ENCODE measurements around the gene LHFPL4. TPM values are rescaled to one million over a fixed set of nuclear protein-coding genes. Genes with fewer than 3 reads are reported as not detected.

Gene LHFPL4
- total RNA-seq, 4 donors from 2014 or later, result 0.04 to 0.13 TPM; not detected in 2

DNA sequence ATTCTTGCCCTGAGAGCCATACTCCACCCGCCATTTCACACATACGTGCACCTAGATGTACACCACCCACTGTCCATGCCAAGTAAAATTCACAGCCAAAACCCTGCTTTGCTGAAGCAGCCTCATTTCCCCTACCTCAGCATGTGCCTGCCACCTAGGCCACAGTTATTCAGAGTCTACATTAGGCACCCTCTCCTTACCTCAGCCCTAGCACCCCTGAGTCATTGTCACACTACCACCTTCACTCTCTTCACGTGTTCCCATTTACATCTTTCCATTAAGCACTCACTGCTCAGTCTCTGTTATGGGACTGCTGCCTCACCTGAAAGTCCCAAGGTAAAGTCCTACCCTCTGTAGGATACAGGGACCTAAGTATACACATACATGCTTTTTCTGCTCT is 86.2 kb downstream of the LHFPL4 start:
- no peak overlapping the region for H3K4me3 ChIP-seq
- H3K27ac ChIP-seq, result no peak overlapping the region
- peaks cover 13 to 100% of the 10 kb centered on the region in 2 donors for H3K36me3 ChIP-seq
- H3K27me3 ChIP-seq, result no peaks in the 10 kb centered on the region
- 86 to 96% methylated on average over 3 of the region's 3 CpGs for whole genome bisulfite sequencing, 2 donors (ENCODE audit: low coverage in 1 of 2)
- no peaks in the 10 kb centered on the region for H3K4me1 ChIP-seq
- no peaks in the 10 kb centered on the region for H3K9me3 ChIP-seq
- no peak for ATAC-seq
- TF ChIP-seq POLR2A (IDR thresholded peaks at IDR 0.05) (no peak), POLR2AphosphoS5 (IDR thresholded peaks at IDR 0.05) (no peak), EP300 (IDR thresholded peaks at IDR 0.05) (no peak)
- TF ChIP-seq, protein P1, sequence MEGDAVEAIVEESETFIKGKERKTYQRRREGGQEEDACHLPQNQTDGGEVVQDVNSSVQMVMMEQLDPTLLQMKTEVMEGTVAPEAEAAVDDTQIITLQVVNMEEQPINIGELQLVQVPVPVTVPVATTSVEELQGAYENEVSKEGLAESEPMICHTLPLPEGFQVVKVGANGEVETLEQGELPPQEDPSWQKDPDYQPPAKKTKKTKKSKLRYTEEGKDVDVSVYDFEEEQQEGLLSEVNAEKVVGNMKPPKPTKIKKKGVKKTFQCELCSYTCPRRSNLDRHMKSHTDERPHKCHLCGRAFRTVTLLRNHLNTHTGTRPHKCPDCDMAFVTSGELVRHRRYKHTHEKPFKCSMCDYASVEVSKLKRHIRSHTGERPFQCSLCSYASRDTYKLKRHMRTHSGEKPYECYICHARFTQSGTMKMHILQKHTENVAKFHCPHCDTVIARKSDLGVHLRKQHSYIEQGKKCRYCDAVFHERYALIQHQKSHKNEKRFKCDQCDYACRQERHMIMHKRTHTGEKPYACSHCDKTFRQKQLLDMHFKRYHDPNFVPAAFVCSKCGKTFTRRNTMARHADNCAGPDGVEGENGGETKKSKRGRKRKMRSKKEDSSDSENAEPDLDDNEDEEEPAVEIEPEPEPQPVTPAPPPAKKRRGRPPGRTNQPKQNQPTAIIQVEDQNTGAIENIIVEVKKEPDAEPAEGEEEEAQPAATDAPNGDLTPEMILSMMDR (IDR thresholded peaks at IDR 0.05), result no peak

DNA sequence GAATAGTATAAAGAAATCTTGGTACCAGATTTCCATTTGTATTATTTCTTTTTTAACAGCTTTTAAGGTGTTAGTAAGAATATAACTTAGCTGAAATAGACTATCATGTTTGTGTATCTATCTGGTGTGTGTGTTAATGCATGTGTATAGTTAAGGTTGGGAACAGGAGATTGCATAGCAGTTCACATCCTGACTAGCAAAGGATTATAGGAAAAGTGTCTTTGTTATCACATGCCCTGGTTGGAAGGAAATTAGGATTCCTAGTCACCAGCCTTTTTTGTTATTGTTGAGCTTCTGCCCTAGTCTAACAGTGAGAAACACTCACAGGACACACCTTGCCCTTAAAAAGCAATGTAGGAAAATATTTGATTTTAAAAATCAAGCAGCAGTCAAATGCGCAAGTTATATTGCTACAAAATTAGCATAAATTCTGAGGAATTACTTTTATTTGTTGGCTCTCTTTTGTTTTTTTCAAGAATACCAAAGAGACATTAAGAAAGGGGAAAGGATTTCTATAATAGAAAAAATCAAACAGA is 98.0 kb downstream of the LHFPL4 start:
- 94 to 100% methylated on average over 1 of the region's 1 CpG for whole genome bisulfite sequencing, 2 donors (ENCODE audit: low coverage in 1 of 2)
- Histone ChIP-seq H3K27me3 (no peaks in the 10 kb centered on the region), H3K4me3 (no peak overlapping the region), H3K9me3 (no peaks in the 10 kb centered on the region), H3K27ac (no peak overlapping the region), H3K4me1 (peaks cover 0 to 8% (median 0%) of the 10 kb centered on the region in 3 donors), H3K36me3 (peaks cover 14 to 85% of the 10 kb centered on the region in 2 donors)
- ATAC-seq, result no peak
- TF ChIP-seq, protein P1 (IDR thresholded peaks at IDR 0.05), result no peak
- TF ChIP-seq EP300 (IDR thresholded peaks at IDR 0.05) (no peak), POLR2AphosphoS5 (IDR thresholded peaks at IDR 0.05) (no peak), POLR2A (IDR thresholded peaks at IDR 0.05) (no peak)

DNA sequence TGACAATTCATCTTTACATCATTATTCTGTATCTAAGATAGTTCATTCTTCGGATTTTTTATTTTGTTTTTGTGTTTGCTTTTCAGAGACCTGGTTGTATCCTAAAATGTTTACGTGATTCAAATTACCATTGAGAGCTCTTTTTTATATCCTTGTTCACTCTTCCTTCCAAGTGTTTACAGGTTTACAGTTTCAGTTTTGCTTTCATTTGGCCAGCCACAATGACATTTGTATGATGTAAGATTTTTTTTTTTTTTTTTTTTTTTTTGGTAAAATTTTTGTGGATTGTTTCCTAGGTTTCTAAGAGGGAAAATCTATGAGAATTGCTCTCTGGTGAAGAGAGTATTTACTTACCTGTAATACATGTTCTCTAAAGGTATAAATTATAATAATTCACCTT is 101.2 kb downstream of the LHFPL4 start:
- TF ChIP-seq POLR2AphosphoS5 (IDR thresholded peaks at IDR 0.05) (no peak), EP300 (IDR thresholded peaks at IDR 0.05) (no peak), POLR2A (IDR thresholded peaks at IDR 0.05) (no peak)
- TF ChIP-seq, protein P1 (IDR thresholded peaks at IDR 0.05), result no peak
- H3K4me3 ChIP-seq, result no peak overlapping the region
- H3K27me3 ChIP-seq, result no peaks in the 10 kb centered on the region
- no peaks in the 10 kb centered on the region for H3K9me3 ChIP-seq
- no peak for ATAC-seq
- peaks cover 0 to 8% (median 0%) of the 10 kb centered on the region in 3 donors for H3K4me1 ChIP-seq
- peaks cover 18 to 90% of the 10 kb centered on the region in 2 donors for H3K36me3 ChIP-seq
- WGBS, 2 donors (ENCODE audit: low coverage in 1 of 2), result 60 to 69% methylated on average over 2 of the region's 2 CpGs
- no peak overlapping the region for H3K27ac ChIP-seq

DNA sequence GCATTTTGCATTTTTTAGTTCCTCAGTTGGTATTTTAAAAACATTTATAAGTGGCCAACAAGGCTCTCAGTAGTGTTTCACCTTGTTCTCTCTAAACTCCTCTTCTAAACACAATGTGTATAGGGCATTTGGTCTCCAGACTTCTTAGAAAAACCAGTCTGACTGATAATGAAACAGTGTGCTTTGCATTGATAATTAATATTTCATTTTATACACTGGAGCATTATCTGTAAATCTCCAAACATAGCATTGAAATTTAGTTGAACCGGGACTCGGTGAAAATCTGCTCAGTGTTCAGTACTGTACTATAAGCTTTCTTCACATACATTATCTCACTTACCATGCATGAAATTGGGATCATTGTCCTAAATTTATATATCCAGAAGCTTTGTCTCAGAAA is 102.6 kb downstream of the LHFPL4 start:
- TF ChIP-seq POLR2AphosphoS5 (IDR thresholded peaks at IDR 0.05), result no peak
- TF ChIP-seq POLR2A (IDR thresholded peaks at IDR 0.05), result no peak
- TF ChIP-seq EP300 (IDR thresholded peaks at IDR 0.05), result no peak
- TF ChIP-seq, protein P1 (IDR thresholded peaks at IDR 0.05), result no peak
- Histone ChIP-seq H3K27ac (no peak overlapping the region), H3K9me3 (no peaks in the 10 kb centered on the region), H3K4me1 (peaks cover 0 to 8% (median 0%) of the 10 kb centered on the region in 3 donors), H3K36me3 (peaks cover 18 to 90% of the 10 kb centered on the region in 2 donors), H3K27me3 (no peaks in the 10 kb centered on the region), H3K4me3 (no peak overlapping the region)
- WGBS, 2 donors (ENCODE audit: low coverage in 1 of 2), result 75 to 79% methylated on average over 2 of the region's 2 CpGs
- ATAC-seq, result no peak

DNA sequence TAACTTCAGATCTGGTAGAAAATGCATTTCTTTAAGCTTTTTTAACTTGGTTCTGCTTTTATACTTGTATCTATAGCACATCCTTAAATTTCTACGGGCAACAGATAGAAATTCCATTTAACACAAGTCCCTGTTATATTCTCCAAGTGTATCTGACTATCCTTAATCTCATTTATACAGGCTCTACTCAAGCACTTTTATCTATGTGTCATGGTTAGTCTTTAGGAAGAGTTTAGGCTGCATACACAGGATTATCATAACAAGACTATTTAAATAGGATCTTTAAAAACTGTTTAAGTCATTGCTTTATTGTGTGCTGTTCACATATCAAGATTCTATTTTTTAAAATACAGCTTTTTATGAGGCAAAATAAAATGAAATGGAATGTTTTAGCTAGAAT is 103.5 kb downstream of the LHFPL4 start:
- H3K36me3 ChIP-seq, result peaks cover 14 to 90% of the 10 kb centered on the region in 2 donors
- no peak for ATAC-seq
- H3K4me1 ChIP-seq, result peaks cover 0 to 8% (median 0%) of the 10 kb centered on the region in 3 donors

More for the DNA sequence above, 103.5 kb downstream of the LHFPL4 start:
- Histone ChIP-seq H3K9me3 (no peaks in the 10 kb centered on the region), H3K27ac (no peak overlapping the region), H3K27me3 (no peaks in the 10 kb centered on the region), H3K4me3 (no peak overlapping the region)
- TF ChIP-seq, protein P1 (IDR thresholded peaks at IDR 0.05), result no peak
- TF ChIP-seq POLR2AphosphoS5 (IDR thresholded peaks at IDR 0.05) (no peak), POLR2A (IDR thresholded peaks at IDR 0.05) (no peak), EP300 (IDR thresholded peaks at IDR 0.05) (no peak)
- WGBS, 2 donors (ENCODE audit: low coverage in 1 of 2), result 79 to 100% methylated on average over 1 of the region's 1 CpG

Measured in gastroesophageal sphincter (tissue), 4 donors.